Psoas muscle (tissue), 8 donors: ENCODE measurements around the gene BBC3. TPM values are rescaled to one million over a fixed set of nuclear protein-coding genes. Genes with fewer than 3 reads are reported as not detected.

Experiments used
- ATAC-seq, 4 donors: fragments of 200-7000 bp; cut with Tn5 transposase; one replicate each; pipeline ENCODE4 v1.9.1; 2020; ENCODE audit warnings: moderate library complexity in 3 of 4, mild to moderate bottlenecking in 2 of 4
- DNase-seq, 2 donors: peaks; one replicate each; pipeline ENCODE4 v3.0.0-alpha.2; 2020
- H3K27ac ChIP-seq: fragments of 200-600 bp; one replicate; pipeline ENCODE4 v1.8.0; 2022
- H3K27me3 ChIP-seq, 3 donors: fragments of 200-600 bp in 1 of 3; one replicate each; pipeline versions ENCODE4 v1.6.1 to v1.8.0; 2013 to 2022; ENCODE audit warnings: low read length in 2 of 3, mild to moderate bottlenecking in 2 of 3, moderate library complexity in 1 of 3; ENCODE audit not compliant: insufficient read depth in 3 of 3
- H3K36me3 ChIP-seq, 2 donors: fragments of 200-600 bp in 1 of 2; one replicate each; pipeline versions ENCODE4 v1.6.1 to v1.8.0; 2013 to 2022; ENCODE audit warnings: low read depth in 1 of 2, mild to moderate bottlenecking in 1 of 2, moderate library complexity in 1 of 2; ENCODE audit not compliant: insufficient read depth in 1 of 2
- H3K4me1 ChIP-seq: fragments of 200-600 bp; one replicate; pipeline ENCODE4 v1.8.0; 2022
- H3K4me3 ChIP-seq: fragments of 200-600 bp; one replicate; pipeline ENCODE4 v1.8.0; 2022; ENCODE audit warnings: mild to moderate bottlenecking
- H3K9me3 ChIP-seq: fragments of 200-600 bp; one replicate; pipeline ENCODE4 v1.8.0; 2022
- CTCF ChIP-seq: fragments of 200-600 bp; IDR thresholded peaks from one replicate; pipeline ENCODE4 v1.8.0; 2022; ENCODE audit warnings: antibody characterized with exemption
- WGBS, 3 donors: extraction: QIAGEN DNeasy Blood & Tissue Kit; methylation state at CpG; one replicate each; pipeline versions ENCODE4 v1.1.6 to v1.1.7; 2013; 5-methylcytosine and 5-hydroxymethylcytosine counted together
- intact Hi-C, 2 donors: fragments of 100-400 bp; cut with DNase I; formaldehyde crosslinking; loops; one replicate each; pipeline versions ENCODE4 v1.11.0 to v1.14.2; 2022
- polyA plus RNA-seq, 3 donors: library from polyadenylated mRNA; stranded (reverse); fragments of 200-250 nt; gene quantifications; one replicate each; pipeline ENCODE4 v1.2.3, GENCODE V29; 2013
- total RNA-seq, 4 donors: library from RNA; stranded (reverse); fragmentation: NEBNext Ultra II Directional in 2 of 4; extraction: Animal tissue kit (Norgen Biotek cat#: 25700) in 2 of 4; gene quantifications; one replicate each; pipeline versions ENCODE4 v1.2.1 to v1.2.4, GENCODE V29; 2021 to 2023
- donor health status: healthy with polysubstance abuse.
- donor health status: DM: no; HTN: no; CAD: no; lungs with moderate emphysema.
- donor health status: Bipolar disorder and iron deficiency.
- donor health status: healthy.
- donor health status: DM: yes; HTN: yes; CAD: no.
- donor health status: DM: no; HTN: no; CAD: no.
- donor health status: DM: no; HTN: no; CAD: no.
- donor health status: DM: yes; HTN: yes; CAD: no.

The BBC3 gene
- total and polyA plus RNA-seq, 7 donors = 2.7 to 32.5 (median 3.0) TPM

GRCh38 chr19:47172666-47173455, 58.1 kb downstream of the BBC3 start:
- Histone ChIP-seq H3K4me1 (no peaks in the 10 kb centered on the region), H3K36me3 (peaks cover 3 to 69% of the 10 kb centered on the region in 2 donors), H3K4me3 (no peak overlapping the region), H3K27me3 (no peaks in the 10 kb centered on the region), H3K9me3 (no peaks in the 10 kb centered on the region), H3K27ac (no peak overlapping the region)
- intact Hi-C loops = no loop called here
- no peak for TF ChIP-seq CTCF
- no peak for DNase-seq
- WGBS, 3 donors = 94 to 96% (median 95%) methylated on average over 19 of the region's 19 CpGs
- no peak for ATAC-seq

Other genes with a start within 250 kb of the BBC3 start
- under 1 TPM in 2 of 4 donors, not detected in 2; 0.18 to 0.23 TPM for gene NPAS1, start 211.4 kb downstream of the BBC3 start, total RNA-seq
- under 1 TPM in 2 of 3 donors, not detected in 1; 0.04 to 0.18 TPM for gene NPAS1, start 211.4 kb downstream of the BBC3 start, polyA plus RNA-seq
- 10 to 100 TPM; 19.7 to 31.4 (median 25.4) TPM for gene TMEM160, start 182.6 kb downstream of the BBC3 start, total RNA-seq
- 10 to 100 TPM in 1 of 3 donors, 1 to 10 TPM in 2; 5.9 to 44.1 (median 7.3) TPM for gene TMEM160, start 182.6 kb downstream of the BBC3 start, polyA plus RNA-seq
- 10 to 100 TPM; 24.3 to 35.8 (median 28.5) TPM for gene ZC3H4, start 117.4 kb downstream of the BBC3 start, total RNA-seq
- 10 to 100 TPM in 1 of 3 donors, 1 to 10 TPM in 2; 4.4 to 15.2 (median 5.1) TPM for gene ZC3H4, start 117.4 kb downstream of the BBC3 start, polyA plus RNA-seq
- 10 to 100 TPM; 37.8 to 55.8 (median 41.5) TPM for gene SAE1, start 100.4 kb downstream of the BBC3 start, total RNA-seq
- gene SAE1, start 100.4 kb downstream of the BBC3 start, polyA plus RNA-seq = 10 to 100 TPM; 30.7 to 63.4 (median 62.0) TPM
- 10 to 100 TPM; 16.9 to 28.2 (median 24.2) TPM for gene CCDC9, start 25.3 kb upstream of the BBC3 start, total RNA-seq
- gene CCDC9, start 25.3 kb upstream of the BBC3 start, polyA plus RNA-seq = 10 to 100 TPM; 18.8 to 28.5 (median 24.0) TPM
- gene INAFM1, start 43.7 kb upstream of the BBC3 start, total RNA-seq = 10 to 100 TPM; 13.6 to 18.9 (median 15.8) TPM
- gene INAFM1, start 43.7 kb upstream of the BBC3 start, polyA plus RNA-seq = 10 to 100 TPM in 1 of 3 donors, 1 to 10 TPM in 2; 3.6 to 21.2 (median 9.9) TPM
- gene C5AR1, start 78.7 kb upstream of the BBC3 start, total RNA-seq = 1 to 10 TPM; 2.4 to 6.3 (median 4.5) TPM
- 1 to 10 TPM in 1 of 3 donors, under 1 TPM in 2; 0.64 to 2.3 (median 0.77) TPM for gene C5AR1, start 78.7 kb upstream of the BBC3 start, polyA plus RNA-seq
- gene C5AR2, start 101.0 kb upstream of the BBC3 start, total RNA-seq = under 1 TPM in 3 of 4 donors, not detected in 1; 0.27 to 0.43 (median 0.37) TPM
- gene C5AR2, start 101.0 kb upstream of the BBC3 start, polyA plus RNA-seq = under 1 TPM in 2 of 3 donors, not detected in 1; 0.06 to 0.44 TPM
- 10 to 100 TPM in 1 of 4 donors, 1 to 10 TPM in 3; 7.5 to 14.8 (median 9.8) TPM for gene DHX34, start 118.1 kb upstream of the BBC3 start, total RNA-seq
- 10 to 100 TPM; 10.0 to 30.6 (median 15.5) TPM for gene DHX34, start 118.1 kb upstream of the BBC3 start, polyA plus RNA-seq
- 1 to 10 TPM; 1.3 to 2.1 (median 1.8) TPM for gene MEIS3, start 188.3 kb upstream of the BBC3 start, total RNA-seq
- gene MEIS3, start 188.3 kb upstream of the BBC3 start, polyA plus RNA-seq = 1 to 10 TPM in 2 of 3 donors, under 1 TPM in 1; 0.83 to 2.4 (median 1.4) TPM
- under 1 TPM; 0.13 to 0.54 (median 0.25) TPM for gene SLC8A2, start 240.7 kb upstream of the BBC3 start, total RNA-seq
- under 1 TPM in 2 of 3 donors, not detected in 1; 0.12 to 0.18 TPM for gene SLC8A2, start 240.7 kb upstream of the BBC3 start, polyA plus RNA-seq